GDM1 (cell line): ENCODE data around the gene RNASEH1.
"Not testable (repeated sequence)": the region's sequence is repeated elsewhere in the genome, so short reads cannot be mapped to it uniquely, and the experiment has no call there.

ENCODE experiments used
- DNase-seq: peaks from one replicate; lab custom pipeline; 2025; lab: John Stamatoyannopoulos, UW

RNASEH1 gene

DNA sequence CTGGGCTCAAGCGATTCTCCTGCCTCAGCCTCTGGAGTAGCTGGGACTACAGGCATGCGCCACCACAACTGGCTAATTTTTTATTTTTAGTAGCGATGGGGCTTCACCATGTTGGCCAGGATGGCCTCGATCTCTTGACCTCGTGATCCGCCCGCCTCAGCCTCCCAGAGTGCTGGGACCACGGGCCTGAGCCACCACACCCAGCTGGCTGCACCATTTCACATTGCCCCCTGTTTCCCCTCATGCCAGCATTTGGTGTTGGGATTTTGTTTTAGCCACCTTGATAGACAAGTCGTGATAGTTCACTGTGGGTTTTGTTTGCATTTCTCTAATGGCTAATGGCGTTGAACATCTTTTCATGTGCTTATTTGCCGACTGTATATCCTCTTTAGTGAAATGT lies 31.0 kb upstream of the RNASEH1 start:
- DNase-seq = no peak

DNA sequence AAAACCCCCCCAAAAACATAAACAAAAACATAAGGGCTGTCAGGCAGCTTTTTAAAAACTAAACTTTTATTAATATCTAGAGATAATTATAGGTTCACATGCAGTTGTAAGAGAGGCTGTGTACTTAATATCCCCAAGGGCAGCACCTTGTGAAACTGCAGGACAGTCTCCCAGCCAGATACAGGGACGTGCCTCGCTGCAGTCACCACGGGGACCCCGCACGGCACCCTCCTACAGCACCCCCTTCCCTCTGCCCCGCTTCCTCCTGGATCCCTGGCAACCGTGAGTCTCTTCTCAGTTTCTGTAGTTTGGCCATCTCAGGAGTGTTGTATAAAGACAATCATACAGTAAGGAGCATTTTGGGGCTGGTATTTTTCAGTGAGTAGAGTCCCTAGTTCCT lies 30.0 kb upstream of the RNASEH1 start:
- DNase-seq = no peak

DNA sequence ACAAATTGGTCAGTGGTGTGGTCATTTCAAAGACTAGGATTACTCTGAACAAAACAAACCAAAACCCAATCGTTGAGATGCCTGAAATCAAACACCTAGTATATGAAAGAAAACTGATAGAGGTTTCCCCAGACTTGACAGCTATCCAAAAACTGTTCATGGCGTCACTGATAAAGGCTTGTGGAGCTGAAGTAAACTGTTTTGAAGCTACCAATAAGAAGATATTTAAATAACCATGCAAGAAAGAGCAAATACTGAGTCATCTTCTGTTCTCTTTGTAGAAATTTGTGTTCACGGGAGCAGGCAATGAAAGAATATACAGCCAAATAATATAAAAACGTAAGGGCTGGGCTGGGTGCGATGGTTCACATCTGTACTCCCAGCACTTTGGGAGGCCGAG lies 29.3 kb upstream of the RNASEH1 start:
- no peak for DNase-seq

DNA sequence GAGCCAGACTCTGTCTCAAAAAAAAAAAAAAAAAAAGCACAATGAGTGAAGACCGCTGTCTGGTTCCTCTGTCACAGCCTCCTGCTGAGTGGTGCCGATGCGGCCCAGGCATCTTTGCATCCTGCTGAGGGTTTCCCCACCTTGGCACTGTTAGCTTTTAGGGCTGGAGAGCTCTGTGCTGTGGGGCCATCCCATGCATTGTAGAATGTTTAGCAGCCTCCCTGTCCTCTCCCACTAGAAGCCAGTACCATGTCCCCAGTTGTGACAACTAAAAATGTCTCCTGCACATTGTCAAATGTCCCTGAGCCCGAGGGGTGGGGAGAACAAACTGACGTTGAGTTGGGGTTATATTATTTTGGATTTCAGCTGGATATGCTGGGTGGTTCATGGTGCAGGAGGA lies 28.9 kb upstream of the RNASEH1 start:
- no peak for DNase-seq

DNA sequence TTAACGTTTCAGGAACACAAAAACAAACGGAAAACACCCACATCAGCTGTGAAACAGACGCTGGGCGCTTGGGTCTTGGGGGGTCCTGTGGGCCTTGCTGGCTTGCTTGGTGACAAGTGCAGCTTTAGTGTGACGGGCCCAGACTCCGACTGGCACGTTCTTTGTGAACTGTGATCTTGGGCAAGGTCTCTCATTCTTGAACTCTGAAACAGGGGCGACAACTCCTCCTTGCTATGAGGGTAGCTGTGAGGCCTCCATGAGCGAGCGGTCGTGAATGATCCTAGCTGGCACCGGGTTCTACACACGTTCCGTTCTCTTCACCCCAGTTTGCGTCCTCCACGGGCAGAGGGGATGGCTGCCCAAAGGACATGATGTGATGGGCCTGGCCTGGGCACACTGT lies 28.1 kb upstream of the RNASEH1 start:
- no peak for DNase-seq

DNA sequence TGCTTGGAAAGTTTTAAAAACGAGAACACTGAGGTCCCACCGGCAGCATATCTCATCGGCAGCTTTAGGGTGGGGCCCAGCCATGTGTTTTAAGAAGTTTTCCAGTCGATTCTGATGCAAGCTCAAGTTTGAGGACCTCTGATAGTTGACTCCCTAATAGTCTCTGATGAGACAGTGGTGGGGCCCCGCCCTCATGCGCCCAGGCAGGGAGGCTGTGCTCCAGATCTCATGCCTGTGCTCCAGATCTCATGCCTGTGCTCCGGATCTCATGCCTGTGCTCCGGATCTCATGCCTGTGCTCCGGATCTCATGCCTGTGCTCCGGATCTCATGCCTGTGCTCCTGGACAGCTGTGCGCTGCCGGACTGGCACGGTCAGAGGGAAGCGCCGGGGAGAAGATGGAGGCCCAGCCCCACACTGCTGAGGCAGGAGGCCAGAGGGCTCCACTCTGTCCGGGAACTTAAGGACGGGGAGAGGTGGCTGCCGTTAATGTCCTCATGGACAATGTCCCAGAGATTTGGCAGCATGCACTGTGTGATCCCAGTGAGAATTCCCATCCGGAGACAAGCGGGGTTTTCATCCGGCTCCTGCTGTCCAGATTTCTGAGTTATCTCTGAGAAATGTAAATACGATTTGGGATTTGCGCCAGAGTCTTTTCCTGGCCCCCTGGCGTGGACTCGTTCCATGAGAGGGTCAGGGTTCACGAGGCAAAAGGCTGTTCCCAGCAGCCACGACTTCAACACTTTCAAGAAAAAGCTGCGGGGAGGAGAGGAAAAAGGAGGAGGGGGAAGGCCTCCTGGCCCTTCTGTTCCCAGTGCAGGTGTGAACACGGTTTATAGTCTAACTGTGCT lies 27.4 kb upstream of the RNASEH1 start:
- DNase-seq = no peak

DNA sequence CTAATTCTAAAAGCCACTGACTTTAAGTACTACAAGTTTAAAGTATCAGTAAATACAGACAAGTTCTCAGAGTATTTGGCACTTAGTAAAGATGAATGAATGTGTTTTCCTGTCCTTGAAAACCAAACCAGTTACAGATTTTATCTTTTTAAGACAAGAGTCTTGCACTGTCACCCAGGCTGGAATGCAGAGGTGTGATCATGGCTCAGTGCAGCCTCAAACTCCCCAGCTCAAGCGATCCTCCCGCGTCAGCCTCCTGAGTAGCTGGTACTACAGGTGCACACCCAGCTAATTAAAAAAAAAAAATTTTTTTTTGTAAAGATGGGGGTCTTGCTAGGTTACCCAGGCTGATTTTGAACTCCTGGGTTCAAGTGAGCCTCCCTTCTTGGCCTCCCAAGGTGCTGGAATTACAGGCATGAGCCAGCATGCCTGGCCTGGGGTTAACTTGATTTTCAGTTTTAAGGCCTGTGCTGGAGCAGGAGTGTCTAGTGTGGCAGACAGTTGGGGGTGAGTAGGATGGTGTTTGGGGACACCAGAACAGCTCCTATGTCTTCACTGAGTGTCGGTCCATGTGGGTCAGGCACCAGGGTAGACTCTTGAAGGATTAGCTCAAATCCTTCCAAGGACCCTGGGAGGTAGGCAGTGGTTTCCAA lies 26.6 kb upstream of the RNASEH1 start:
- no peak for DNase-seq

DNA sequence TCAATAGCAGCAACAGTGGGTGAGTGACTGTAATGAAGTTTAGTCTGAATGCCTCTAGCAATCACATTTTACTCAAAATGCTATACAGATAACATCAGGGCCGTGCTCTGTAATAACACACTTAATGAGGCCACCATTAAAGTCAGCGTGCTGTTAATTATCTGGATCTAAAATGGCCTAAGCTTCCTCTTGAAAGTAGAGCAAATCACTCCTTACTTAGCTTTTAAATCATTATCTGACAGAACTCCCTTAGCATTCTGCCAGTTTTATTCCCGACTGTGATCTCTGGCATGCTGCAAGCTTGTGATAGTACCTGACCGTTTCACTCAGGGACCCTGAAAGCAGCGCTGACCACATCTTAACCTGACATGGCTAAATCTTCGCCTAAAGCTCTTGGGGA lies 25.9 kb upstream of the RNASEH1 start:
- no peak for DNase-seq

DNA sequence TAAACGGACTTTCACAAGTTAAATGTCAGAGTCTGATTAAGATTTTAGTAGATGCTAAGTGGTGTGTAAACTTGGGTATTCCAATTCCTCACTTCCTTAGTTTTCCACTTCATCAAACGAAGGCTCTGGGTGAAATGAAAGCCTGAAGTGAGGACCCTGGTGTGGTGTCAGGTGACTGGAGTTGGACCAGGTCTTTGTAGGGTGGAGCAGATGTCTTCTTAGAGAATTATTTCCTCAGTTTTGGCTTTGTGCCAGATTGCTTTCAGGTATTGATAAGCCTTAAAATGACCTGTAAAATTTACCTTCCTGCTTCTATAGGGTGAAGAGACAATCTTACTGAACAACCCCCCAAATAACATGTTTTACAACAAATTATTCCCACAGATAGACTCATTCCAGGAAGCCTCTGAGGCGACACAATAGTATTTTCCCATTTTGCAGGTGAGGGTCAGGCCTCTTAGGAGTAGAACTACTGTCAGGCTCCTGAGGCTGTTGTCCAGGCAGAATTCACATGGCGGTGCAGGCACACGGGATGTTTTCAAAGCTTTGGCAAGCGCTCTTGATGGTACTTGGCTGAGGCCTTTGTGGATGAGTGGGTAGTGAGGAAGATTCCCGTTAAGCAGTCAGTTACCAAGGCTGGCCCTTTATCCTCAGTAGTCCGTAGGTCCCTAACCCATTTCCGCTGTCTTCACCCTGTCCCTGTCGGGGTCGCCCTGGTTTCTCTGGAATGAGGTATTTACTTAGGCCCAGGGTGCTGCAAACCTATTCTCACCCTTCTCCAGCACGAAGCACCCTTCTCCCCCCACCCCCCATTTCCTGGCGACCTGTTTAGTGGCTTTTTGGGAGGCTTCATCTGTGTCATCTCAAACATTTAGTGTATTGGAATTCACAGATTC lies 23.5 kb upstream of the RNASEH1 start:
- no peak for DNase-seq

DNA sequence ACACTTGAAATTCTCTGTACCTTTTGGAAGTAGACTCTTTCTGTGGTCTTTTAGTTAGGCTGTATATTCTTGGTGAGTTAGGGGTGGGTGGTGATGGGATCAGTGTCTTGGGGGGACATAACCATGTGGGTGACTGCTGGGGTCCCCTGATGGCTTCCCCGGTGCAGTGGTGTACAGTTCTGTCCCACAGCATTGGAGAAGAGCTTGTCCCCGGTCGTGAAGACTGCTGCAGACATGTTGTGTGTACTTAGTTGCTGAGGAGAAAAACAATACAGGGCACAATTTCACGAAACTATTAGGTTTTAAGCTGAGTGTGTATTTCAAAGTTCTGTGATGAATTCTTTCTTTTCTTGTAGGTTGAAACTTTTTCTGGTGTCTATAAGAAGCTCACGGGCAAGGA lies 22.3 kb upstream of the RNASEH1 start:
- no peak for DNase-seq

DNA sequence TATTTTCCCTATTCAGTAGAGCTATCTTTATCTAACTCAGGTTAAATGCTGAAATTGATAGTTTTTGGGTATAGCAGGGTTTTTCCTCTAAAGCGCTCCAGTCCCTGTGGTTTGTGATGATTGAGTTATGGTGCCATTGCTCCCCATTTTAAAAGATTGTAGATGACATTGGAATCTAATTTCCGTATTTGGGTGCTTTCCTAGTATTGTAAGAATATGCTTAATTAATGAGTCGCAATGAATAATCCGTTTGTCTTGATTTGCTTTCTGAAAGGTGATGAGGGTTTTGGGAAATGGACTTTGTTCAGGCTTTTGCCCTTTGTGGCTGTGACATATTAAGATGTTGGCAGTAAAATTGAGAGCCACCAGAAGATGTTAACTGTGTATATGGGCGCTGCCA lies 20.9 kb upstream of the RNASEH1 start:
- DNase-seq = no peak

DNA sequence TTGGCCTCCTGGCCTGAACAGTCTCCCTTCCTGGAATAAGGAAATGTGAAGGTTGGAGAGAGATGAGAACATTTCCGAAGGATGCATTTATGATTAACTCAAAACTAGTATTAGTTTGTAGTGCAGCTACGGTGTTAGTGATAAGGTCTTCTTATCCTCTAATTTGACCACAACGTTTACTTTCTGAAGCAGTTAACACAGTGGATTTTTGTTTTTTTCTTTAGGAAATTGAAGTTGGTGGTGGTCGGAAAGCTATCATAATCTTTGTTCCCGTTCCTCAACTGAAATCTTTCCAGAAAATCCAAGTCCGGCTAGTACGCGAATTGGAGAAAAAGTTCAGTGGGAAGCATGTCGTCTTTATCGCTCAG lies 18.1 kb upstream of the RNASEH1 start:
- not testable (repeated sequence) for DNase-seq

DNA sequence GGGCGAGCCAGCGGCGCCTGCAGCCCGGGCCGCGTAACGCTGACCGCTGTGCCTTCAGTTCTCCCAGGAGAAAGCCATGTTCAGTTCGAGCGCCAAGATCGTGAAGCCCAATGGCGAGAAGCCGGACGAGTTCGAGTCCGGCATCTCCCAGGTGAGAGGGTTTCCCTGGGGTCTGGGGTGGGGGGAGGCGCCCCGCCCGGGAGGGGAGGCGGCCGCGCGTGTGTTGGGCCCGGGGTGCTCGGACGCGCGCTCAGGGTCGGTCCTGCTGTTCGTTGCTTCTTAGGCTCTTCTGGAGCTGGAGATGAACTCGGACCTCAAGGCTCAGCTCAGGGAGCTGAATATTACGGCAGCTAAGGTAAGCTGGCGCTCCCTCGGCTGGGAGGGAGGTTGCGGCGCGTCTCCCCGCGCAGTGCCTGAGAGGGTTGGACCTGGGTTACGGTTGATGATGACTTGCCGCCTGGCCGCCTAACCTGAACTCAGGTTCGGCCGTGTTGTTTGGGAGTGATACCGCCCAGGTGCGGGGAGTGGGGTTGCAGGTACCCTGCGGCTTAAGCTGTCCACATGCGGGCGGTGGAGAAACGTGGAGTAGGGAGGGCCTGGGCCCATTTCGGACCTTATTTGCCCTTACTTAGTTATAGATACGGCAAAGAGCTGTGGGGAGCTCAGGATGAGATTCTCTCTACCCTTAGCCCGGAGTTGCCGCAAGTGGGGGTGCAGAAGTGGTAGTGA lies 17.6 kb upstream of the RNASEH1 start:
- no peak for DNase-seq

DNA sequence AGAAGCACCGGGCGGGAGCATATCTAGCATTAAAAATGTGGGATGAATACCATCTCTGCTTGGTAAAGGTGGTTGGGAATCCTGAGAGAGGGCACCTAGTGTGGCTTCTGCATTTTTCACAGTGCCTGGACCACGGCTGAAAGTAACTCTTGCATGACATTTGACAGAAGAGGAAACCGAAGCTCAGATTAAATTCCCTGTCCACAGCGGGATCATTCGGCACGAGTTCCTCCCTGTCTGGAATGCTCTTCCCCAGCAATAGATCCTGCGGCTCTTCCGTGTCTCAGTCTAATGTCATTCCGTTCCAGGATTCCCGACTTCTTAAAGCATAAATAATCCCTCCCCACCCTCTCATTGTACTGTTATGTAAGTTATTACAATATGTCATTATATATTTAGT lies 16.0 kb upstream of the RNASEH1 start:
- DNase-seq = no peak

DNA sequence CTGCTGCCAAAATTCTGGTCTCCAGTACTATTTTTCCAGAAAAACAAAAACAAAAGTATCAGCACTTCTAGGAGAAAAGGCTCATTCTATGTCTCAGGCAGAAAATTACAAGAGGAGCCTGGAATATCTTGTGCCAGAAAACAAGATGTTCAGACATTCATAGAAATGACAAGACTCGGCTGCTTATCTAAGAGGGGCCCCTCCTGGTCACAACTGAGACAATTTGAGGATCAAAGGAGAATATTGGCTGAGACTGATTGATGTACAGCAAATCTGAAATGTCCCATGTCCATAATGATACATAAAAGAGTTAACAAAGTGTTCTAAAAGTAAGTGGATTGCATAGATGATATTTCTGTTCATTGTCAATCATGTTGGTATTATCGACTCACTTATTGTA lies 14.5 kb upstream of the RNASEH1 start:
- DNase-seq = no peak

DNA sequence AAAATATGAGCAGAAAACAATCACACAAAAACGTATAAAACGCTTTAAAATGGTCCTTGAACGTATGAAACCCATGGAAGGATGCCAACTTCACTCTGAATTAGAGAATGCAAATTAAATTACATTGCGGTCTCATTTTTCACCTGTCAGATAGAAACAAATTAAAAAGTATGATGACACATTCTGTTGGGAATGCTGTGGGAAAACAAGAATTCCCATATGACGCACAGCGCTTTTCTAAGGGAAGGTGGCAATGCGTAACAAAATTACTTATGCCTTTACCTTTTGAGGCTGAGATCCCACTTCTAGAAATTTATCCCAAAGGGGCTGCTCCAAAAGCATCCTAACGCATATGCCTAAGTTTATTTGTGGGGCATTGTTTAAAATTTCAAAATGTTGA lies 13.2 kb upstream of the RNASEH1 start:
- DNase-seq = no peak

DNA sequence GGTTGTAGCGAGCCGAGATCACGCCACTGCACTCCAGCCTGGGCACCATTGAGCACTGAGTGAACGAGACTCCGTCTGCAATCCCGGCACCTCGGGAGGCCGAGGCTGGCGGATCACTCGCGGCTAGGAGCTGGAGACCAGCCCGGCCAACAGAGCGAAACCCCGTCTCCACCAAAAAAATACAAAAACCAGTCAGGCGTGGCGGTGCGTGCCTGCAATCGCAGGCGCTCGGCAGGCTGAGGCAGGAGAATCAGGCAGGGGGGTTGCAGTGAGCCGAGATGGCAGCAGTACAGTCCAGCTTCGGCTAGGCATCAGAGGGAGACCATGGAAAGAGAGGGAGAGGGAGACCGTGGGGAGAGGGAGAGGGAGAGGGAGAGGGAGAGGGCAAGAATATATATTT lies 11.5 kb upstream of the RNASEH1 start:
- not testable (repeated sequence) for DNase-seq

DNA sequence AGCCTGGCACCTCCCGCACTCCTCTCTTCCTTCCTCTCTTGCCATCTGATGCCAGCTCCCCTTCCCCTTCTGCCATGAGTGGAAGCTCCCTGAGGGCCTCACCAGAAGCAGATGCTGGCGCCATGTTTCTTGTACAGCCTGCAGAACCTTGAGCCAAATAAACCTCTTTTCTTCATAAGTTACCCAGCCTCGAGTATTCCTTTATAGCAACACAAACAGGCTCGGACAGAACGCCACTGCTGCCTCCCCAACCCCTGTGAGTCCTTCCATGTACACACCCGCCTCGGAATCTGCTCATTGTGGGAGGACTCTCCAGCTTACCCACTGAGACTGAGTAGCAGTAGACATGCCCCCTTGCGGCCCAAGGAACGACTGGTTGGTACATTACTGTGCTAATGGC lies 8.7 kb upstream of the RNASEH1 start:
- DNase-seq = no peak

DNA sequence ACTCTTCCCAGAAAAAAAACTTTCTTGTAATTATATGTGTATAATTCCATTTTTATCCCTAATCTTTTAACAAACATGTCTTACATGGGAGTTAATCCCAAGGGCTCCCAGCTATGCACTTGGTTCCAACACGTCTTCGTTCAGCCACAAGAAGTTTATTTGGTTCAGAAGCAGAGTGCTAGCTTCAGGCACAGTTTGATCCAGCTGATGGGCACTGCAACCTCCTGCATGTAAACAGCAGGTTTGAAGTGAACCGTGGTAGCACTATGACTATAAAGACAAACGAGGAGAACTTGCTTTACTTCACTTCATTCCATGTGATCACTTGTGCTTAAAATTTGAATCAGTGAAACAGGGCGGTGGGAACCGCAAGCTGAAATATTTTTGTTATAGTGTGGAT lies 7.0 kb upstream of the RNASEH1 start:
- no peak for DNase-seq

DNA sequence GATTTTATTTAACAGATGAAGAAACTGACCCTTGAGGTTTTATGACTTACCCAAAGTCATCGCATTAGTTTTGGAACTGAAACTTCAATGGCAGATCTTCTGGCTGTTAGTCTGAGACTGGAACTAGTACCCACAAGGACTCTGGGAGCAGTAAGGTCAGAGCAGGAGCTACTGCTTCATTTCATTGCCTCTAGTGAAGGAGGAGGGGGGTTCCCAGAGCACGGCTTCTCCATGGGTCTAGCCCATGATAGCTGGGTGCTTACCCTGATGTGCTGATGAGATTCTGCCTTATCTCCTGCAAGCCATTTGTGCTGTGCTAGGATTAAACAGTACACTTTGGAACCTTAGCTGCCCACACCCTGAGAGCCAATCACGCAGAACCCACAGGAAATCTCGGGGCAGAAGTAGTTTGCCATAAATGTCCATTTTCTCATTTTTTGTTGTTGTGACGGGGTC lies 5.4 kb upstream of the RNASEH1 start:
- DNase-seq = no peak

DNA sequence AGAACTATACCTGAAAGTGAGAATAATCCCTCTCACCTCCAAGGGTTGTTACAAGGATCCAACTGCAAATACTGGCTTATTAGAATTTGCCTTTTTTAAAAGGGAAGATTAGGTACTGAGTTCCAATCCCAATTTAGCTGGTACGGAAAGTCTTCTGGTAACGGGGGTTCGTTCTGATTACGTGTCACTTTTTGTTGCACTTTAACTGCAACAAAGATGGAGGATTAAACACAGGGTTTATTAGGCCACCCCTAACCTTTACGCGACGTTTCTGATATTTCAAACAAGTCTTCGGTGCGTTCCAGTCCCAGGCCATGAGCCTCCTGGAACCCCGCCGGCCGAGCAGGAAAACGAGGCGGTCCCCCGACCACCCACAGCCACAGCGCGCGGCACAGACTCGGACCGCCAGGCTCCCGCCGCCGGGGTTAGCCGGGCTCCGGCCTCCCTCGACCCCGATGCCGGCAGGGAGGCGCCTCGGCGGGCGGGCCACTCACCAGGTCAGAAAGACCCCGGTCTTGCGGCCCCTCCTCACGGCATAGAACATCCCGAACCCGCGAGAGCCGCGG lies 411 bp downstream of the RNASEH1 start:
- no peak for DNase-seq

DNA sequence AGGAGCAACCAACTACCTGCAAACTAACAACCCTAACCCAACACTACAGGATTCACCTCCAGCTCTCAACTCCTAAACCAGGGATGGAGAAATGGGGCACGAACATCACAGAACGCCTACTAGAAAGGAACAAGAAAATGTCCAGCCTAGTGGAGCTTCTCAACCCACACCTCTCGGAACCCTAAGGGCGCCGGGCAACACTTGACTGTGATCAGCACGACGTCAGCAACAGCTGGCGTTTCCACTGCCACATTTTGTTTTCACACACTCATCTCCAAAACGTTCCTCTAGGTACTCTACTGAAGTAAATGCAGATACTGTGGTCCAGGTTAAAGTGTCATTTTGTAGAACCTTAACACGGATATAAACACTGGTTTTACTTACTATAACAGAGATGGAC lies 4.2 kb downstream of the RNASEH1 start:
- no peak for DNase-seq
